GM19025 (cell line): Measurements from ENCODE around the gene DAB1.

Source experiments
- ATAC-seq: cut with Tn5 transposase; IDR thresholded peaks from one replicate; pipeline ENCODE4 v1.9.1; 2021; ENCODE audit warnings: mild to moderate bottlenecking, low read depth, moderate library complexity; ENCODE audit not compliant: unreplicated experiment

Gene DAB1

GRCh38 chr1:57418971-57419370, 4.9 kb downstream of the DAB1 start:
- no peak for ATAC-seq

DNA sequence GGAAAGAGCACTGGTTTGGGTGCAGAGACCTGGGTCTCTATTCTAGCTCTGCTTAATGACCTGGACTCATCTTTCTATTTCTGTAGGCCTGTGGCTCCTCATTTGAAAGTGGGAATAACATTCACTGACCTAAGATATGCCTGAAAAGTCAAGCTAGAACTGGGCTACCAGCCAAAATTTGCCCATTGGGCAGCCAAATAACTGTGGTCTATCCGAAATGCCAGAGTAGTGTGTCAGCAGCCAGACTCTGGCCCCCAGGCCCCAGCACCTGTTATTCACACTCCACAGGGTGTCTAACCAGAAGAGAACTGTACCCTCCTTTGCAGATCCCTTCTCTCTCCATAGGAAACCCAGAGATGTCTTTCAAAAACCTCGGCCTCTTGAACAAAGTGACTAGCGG, 12.6 kb downstream of the DAB1 start:
- ATAC-seq: no peak

DNA sequence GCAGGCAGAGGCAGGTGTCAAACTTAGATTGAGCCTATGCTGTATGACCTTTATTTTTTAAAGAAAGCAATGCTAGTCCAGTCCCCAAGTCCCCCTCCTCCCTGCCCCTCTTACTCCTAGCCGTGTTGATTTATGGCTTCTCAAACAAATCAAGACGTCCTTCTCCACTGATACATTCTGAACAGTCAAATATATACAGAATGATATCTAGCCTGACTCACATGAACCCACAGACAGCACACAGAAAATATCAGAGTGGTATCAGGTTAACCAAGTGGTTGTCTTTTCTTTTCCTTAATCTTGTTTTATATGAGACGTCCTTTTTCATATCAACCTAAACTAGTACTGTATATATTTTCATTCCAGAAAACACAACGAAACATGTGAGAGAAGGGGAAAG, 13.4 kb downstream of the DAB1 start:
- ATAC-seq: no peak

DNA sequence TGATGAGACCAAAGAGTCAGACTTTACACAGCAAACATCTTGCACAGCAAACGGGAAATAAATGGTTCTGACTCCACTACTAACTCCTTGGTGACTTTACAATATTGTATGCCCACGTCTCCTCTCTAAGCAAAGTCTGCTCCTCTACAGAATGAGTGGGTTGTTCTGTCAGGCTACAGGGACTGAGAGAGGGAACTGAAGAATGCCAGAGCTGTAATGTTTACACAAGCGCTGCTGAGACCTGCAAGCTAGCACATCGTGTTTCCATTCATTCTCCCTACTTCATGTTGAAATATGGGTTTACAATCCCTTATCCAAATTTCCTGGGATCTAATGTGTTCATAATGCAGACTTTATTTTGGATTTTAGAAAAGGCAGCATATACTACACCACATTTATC, 15.9 kb downstream of the DAB1 start:
- ATAC-seq: no peak

GRCh38 chr1:57406428-57406970, 17.4 kb downstream of the DAB1 start:
- ATAC-seq: no peak

DNA sequence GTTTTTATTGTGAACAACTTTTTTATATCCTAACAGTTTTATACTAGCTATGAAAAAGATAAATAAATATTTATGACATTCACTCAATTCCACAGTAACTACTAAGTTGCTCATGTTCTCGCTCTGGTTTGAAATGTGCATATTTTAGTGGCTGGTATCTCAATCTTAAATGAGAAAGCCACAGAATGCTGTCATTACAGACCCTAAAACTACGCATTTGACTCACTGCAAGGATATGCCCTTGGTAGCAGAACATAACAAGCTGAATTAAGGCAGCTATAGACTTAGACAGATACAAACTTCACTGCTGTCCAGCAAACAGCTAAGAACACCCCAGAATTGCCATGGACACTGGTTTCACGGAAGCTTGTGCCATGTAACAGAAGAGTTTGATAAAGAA, 19.0 kb downstream of the DAB1 start:
- no peak for ATAC-seq

DNA sequence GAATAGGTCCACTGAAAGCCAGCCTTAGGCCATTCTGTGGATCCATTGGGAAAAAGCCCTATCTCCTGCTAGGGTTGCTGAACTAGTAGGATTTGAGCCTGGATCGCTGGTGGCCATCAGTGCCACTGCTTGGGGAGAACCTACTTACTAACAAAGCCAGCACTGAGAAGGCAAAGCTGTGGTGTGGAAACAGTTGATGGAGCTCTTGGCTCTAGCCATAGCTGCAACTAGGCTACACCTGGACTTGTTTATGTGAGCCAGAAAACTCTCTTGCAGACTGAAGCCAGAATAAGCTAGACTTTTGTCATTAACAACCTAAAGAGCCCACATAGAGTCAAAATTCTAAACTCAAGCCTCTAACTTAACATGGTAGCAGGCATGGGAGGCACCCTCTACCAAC, 20.7 kb downstream of the DAB1 start:
- no peak for ATAC-seq

- no peak for ATAC-seq
Measured at GRCh38 chr1:57401671-57402070, 22.2 kb downstream of the DAB1 start.

GRCh38 chr1:57400048-57400447, 23.8 kb downstream of the DAB1 start:
- ATAC-seq: no peak

DNA sequence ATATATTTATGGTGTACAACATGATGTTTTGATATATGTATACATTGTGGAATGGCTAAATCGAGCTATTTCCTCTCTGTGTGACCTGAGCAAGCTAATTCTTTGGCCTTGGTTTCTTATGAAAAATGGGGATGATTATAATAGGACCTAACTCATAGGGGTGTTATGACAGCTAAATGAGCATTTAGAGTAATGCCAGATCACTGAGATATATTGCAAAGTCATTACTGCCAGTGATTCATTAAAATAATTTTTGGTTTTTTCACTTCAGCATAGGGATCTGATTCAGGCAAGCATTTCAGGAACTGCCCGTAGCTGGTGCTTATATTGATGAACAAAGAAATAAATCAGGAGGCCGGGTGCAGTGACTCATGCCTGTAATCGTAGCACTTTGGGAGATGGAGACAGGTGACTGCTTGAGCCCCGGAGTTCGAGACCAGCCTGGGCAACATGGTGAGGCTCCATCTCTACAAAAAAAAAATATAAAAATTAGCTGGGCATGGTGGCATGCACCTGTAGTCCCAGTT, 30.7 kb downstream of the DAB1 start:
- no peak for ATAC-seq

DNA sequence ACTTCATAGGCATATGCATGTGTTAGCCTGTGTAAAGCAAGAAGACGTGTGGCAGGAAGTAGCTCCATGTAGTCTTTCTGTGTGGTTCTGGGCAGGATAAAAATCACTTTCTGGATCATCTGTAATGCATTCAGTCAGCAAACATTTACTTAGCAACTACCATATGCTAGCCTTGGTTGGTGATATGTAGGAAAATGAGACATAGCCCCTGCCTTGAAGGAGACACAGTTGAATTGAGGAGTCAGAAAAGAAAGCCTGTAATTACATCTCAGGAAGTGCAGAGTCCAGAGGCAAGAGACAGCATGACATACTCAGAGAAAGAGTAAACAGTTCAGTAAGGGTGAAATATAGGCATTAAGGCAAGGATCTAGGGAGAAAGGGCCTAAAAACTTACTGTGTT, 38.5 kb downstream of the DAB1 start:
- no peak for ATAC-seq

- no peak for ATAC-seq
Measured at GRCh38 chr1:57384901-57385300, 39.0 kb downstream of the DAB1 start.

GRCh38 chr1:57384284-57384683, 39.6 kb downstream of the DAB1 start:
- ATAC-seq: no peak

GRCh38 chr1:57381871-57382270, 42.0 kb downstream of the DAB1 start:
- ATAC-seq: no peak

GRCh38 chr1:57381426-57381825, 42.4 kb downstream of the DAB1 start:
- ATAC-seq: no peak

- no peak for ATAC-seq
Measured at GRCh38 chr1:57380923-57381322, 42.9 kb downstream of the DAB1 start.

DNA sequence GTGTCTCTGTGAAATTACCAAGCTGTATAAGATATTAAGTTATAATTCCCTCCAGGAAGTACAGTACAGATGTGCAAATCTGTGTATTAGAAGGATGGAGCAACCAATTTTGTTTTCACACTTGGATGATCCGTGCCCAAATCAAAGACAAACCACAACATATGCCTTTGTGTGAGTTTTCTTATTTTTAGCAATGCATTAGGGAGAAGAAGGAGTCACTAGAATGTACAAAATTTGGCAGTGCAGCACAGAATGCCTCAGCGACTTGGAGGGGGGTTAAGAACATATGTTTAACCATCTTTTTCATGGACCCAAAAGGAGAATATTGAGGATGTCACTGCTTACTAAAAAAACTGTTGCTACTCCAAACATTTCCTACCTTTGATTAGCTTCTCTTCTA, 45.3 kb downstream of the DAB1 start:
- ATAC-seq: no peak

DNA sequence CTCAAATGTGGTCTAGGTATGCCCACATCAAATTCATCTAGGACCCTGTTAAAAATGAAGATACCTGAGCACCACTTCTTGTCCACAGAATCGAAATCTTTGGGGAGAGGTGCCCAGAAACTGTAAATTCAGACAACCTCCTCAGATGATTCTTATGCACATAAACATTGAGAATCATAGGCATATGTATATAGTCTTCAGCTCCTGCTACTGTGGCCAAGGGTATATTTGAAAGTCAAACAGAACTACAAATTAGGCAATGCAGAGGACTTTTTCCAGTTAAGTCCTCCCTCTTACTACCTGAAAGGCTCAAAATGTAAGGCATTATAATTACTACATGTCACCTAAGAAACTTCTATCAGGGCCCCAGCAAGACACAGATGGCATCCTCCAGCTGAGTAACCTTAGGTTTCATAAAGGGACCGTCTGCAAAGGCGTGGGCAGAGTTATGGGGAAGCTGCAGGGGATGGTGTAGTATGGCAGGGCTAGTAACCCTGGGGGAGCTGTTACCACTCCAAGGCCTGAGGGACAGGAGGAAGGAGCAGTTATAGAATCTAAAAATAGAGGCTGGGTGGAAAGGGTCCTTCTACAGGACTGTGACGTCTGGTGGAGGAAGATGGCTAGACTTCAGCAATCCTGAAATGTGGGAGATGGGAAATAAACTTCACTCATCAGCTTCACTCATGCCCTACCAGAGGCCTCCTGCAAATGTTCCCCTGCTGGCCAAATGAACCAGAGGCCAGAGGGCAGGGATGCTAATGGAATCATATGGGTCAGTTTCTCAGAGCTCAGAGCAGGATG, 46.3 kb downstream of the DAB1 start:
- no peak for ATAC-seq

DNA sequence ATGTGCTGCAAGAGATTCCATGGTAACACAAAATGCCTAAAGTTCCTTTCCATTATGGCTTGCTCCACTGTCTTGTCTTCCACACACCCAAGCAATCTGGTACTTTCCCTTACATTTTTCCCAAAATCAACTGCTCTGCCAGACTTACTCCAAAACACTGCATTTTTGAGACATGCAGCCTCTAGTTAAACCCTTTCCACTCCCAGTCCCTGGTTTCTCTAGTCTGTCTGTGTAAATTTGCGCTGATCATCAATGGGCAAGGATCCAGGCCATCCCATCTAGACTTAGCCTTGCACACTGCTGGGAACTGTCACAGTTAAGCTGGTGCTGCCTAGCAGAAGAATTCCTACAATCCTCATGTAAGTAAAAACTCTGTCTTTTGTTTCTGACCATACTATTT, 47.8 kb downstream of the DAB1 start:
- no peak for ATAC-seq

- no peak for ATAC-seq
Measured at GRCh38 chr1:57369889-57370288, 54.0 kb downstream of the DAB1 start.

GRCh38 chr1:57367945-57368344, 55.9 kb downstream of the DAB1 start:
- ATAC-seq: no peak

DNA sequence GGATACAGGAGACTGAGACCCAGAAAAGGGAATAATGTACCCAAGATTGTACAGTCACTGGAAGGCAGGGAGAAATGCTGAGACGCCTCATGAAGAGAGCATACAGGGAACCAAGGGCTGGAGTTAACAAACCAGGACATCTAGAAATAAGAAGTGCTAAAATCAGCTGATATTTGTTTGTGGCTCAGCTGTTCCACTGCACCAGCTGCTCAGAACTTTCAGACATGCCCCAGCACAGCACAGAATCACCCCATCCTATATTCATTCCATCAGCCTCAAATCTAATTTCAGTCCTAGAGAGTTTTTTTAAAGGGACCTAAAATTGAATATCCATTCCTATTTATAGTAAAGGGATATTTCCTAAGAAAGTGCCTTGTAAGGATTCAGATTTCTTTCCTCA, 60.2 kb downstream of the DAB1 start:
- no peak for ATAC-seq
